SK-N-SH (cell line): ENCODE results near the gene MALAT1. TPM values are rescaled to one million over a fixed set of nuclear protein-coding genes. Genes with fewer than 3 reads are reported as not detected.

Experiments
- CTCF ChIA-PET: fragments of 300-600, 350-600 bp; formaldehyde crosslinking; extraction: SDS; loops from one replicate; lab custom pipeline; 2021; lab: Yijun Ruan, JAX
- POLR2A ChIA-PET: fragments of 350-600 bp; sonication (Branson Sonifier 250); formaldehyde crosslinking; extraction: SDS; loops from one replicate; lab custom pipeline; 2020; ENCODE audit warnings: antibody characterized with exemption, inconsistent platforms; lab: Yijun Ruan, JAX
- DNase-seq: peaks from one replicate; pipeline ENCODE4 v3.0.0; 2012
- H2AFZ ChIP-seq: fragments of 200-600 bp; sonication (generic); 2 replicates; pipeline ENCODE4 v1.8.1; 2016; ENCODE audit warnings: antibody characterized with exemption, mild to moderate bottlenecking, low read depth
- H3F3A ChIP-seq: fragments of 200-600 bp; sonication (generic); replicated peaks from 2 replicates; pipeline ENCODE3; 2016; ENCODE audit warnings: antibody characterized with exemption, mild to moderate bottlenecking; ENCODE audit not compliant: insufficient read depth
- H3K27ac ChIP-seq, 2 experiments: fragments of 200-500 bp in 1 of 2; fragments of 200-600 bp in 1 of 2; sonication (Bioruptor generic) in 1 of 2; sonication (generic), shearing (Covaris generic) in 1 of 2; 2 replicates each; pipeline versions ENCODE4 v1.5.1 to v1.6.1; 2014 to 2016; ENCODE audit warnings: low read depth in 2 of 2, inconsistent platforms in 1 of 2, low read length in 1 of 2, mild to moderate bottlenecking in 1 of 2, mixed read lengths in 1 of 2
- H3K27me3 ChIP-seq: fragments of 200-600 bp; sonication (generic), shearing (Covaris generic); 2 replicates; pipeline ENCODE4 v1.6.1; 2016; ENCODE audit warnings: mixed run types; ENCODE audit not compliant: insufficient read depth
- H3K36me3 ChIP-seq, 2 experiments: fragments of 200-500 bp in 1 of 2; fragments of 200-600 bp in 1 of 2; sonication (Bioruptor generic) in 1 of 2; sonication (generic) in 1 of 2; replicated peaks in 1 of 2; 2 replicates each; pipeline versions ENCODE3 to v1.5.1; 2014 to 2016; ENCODE audit warnings: low read length in 1 of 2, mild to moderate bottlenecking in 1 of 2; ENCODE audit not compliant: insufficient read depth in 2 of 2, control insufficient read depth in 1 of 2
- H3K4me1 ChIP-seq, 2 experiments: fragments of 200-500 bp in 1 of 2; fragments of 200-600 bp in 1 of 2; sonication (Bioruptor generic) in 1 of 2; sonication (generic), shearing (Covaris generic) in 1 of 2; 2 replicates each; pipeline versions ENCODE4 v1.5.1 to v1.6.1; 2014 to 2016; ENCODE audit warnings: low read depth in 1 of 2, low read length in 1 of 2, mixed run types in 1 of 2; ENCODE audit not compliant: insufficient read depth in 2 of 2, control insufficient read depth in 1 of 2
- H3K4me2 ChIP-seq: fragments of 200-600 bp; sonication (generic), shearing (Covaris generic); 2 replicates; pipeline ENCODE4 v1.6.1; 2017; ENCODE audit warnings: mixed run types
- H3K4me3 ChIP-seq, 2 experiments: fragments of 200-500 bp in 1 of 2; fragments of 200-600 bp in 1 of 2; sonication (Bioruptor generic) in 1 of 2; sonication (generic), shearing (Covaris generic) in 1 of 2; 2 replicates each; pipeline versions ENCODE4 v1.5.1 to v1.8.1; 2014 to 2016; ENCODE audit warnings: low read depth in 2 of 2, inconsistent platforms in 1 of 2, low read length in 1 of 2, mild to moderate bottlenecking in 1 of 2, mixed read lengths in 1 of 2, moderate library complexity in 1 of 2
- H3K79me2 ChIP-seq: fragments of 200-600 bp; sonication (generic); 2 replicates; pipeline ENCODE4 v1.8.1; 2017; ENCODE audit warnings: mild to moderate bottlenecking; ENCODE audit not compliant: insufficient read depth
- H3K9ac ChIP-seq: fragments of 200-600 bp; sonication (generic); 2 replicates; pipeline ENCODE4 v1.6.1; 2017; ENCODE audit warnings: mixed run types
- H3K9me2 ChIP-seq: fragments of 200-600 bp; sonication (generic); 2 replicates; pipeline ENCODE4 v1.6.1; 2017; ENCODE audit warnings: mixed run types
- H3K9me3 ChIP-seq: fragments of 200-600 bp; sonication (generic); 2 replicates; pipeline ENCODE4 v1.6.1; 2017; ENCODE audit warnings: mixed run types, mild to moderate bottlenecking, moderate library complexity
- H4K20me1 ChIP-seq: fragments of 200-600 bp; sonication (generic); 2 replicates; pipeline ENCODE4 v1.6.1; 2017; ENCODE audit warnings: mild to moderate bottlenecking, mixed run types; ENCODE audit not compliant: insufficient read depth
- CHD2 ChIP-seq: fragments of 150-350 bp; IDR thresholded peaks from 2 replicates; pipeline ENCODE4 v1.6.1; 2018; ENCODE audit warnings: low read length; ENCODE audit not compliant: partially characterized antibody
- ELF1 ChIP-seq: IDR thresholded peaks from 2 replicates; pipeline ENCODE4 v1.4.0; 2012
- EP300 ChIP-seq, 2 experiments: IDR thresholded peaks; 2 replicates each; pipeline versions ENCODE4 v1.4.0 to v1.6.1; 2012; ENCODE audit warnings: borderline replicate concordance in 1 of 2, low read depth in 1 of 2, low read length in 1 of 2
- FOSL2 ChIP-seq: IDR thresholded peaks from 2 replicates; pipeline ENCODE4 v1.4.0; 2012; ENCODE audit warnings: low read depth, mild to moderate bottlenecking, moderate library complexity, borderline replicate concordance
- JUND ChIP-seq: IDR thresholded peaks from 2 replicates; pipeline ENCODE4 v1.4.0; 2012
- MXI1 ChIP-seq: IDR thresholded peaks from 2 replicates; pipeline ENCODE4 v1.6.1; 2012; ENCODE audit warnings: mild to moderate bottlenecking, low read depth, low read length, improper control_type of control experiment
- POLR2AphosphoS5 ChIP-seq: IDR thresholded peaks from 2 replicates; pipeline ENCODE4 v1.6.1; 2012; ENCODE audit warnings: low read depth, low read length
- RAD21 ChIP-seq: IDR thresholded peaks from 2 replicates; pipeline ENCODE4 v1.6.1; 2012; ENCODE audit warnings: mild to moderate bottlenecking, low read length
- RFX5 ChIP-seq: IDR thresholded peaks from 2 replicates; pipeline ENCODE4 v1.6.1; 2012; ENCODE audit warnings: mild to moderate bottlenecking, improper control_type of control experiment, low read length
- RXRA ChIP-seq: IDR thresholded peaks from 2 replicates; pipeline ENCODE4 v1.4.0; 2012; ENCODE audit warnings: low read depth, mild to moderate bottlenecking, borderline replicate concordance
- SMC3 ChIP-seq: IDR thresholded peaks from 2 replicates; pipeline ENCODE4 v1.6.1; 2012; ENCODE audit warnings: low read depth, low read length, improper control_type of control experiment
- TAF1 ChIP-seq: IDR thresholded peaks from 2 replicates; pipeline ENCODE4 v1.6.1; 2012; ENCODE audit warnings: low read depth, mild to moderate bottlenecking, low read length, moderate library complexity, borderline replicate concordance
- TEAD4 ChIP-seq: IDR thresholded peaks from 2 replicates; pipeline ENCODE4 v1.4.0; 2012; ENCODE audit warnings: mild to moderate bottlenecking, borderline replicate concordance; ENCODE audit not compliant: insufficient read depth
- WGBS: methylation state at CpG from one replicate; pipeline ENCODE4 v1.1.6; 2017; ENCODE audit warnings: low lambda C conversion rate; 5-methylcytosine and 5-hydroxymethylcytosine counted together
- polyA plus RNA-seq, 3 experiments: library from polyadenylated mRNA; depleted of rRNA; stranded (reverse); fragments of >200 nt; gene quantifications; 2 replicates each; pipeline ENCODE4 v1.2.3, GENCODE V29; 2012
- TF ChIP-seq, protein P1 (sequence below): IDR thresholded peaks from 2 replicates; pipeline ENCODE4 v1.6.1; 2012; ENCODE audit warnings: mild to moderate bottlenecking, low read depth, low read length, moderate library complexity
- TF ChIP-seq, protein P2 (sequence below): IDR thresholded peaks from 2 replicates; pipeline ENCODE4 v1.4.0; 2012; ENCODE audit warnings: low read depth
- TF ChIP-seq, protein P3 (sequence below): fragments of 150-350 bp; IDR thresholded peaks from 2 replicates; pipeline ENCODE4 v1.6.1; 2016; ENCODE audit warnings: mild to moderate bottlenecking, low read depth, low read length
- TF ChIP-seq, protein P4 (sequence below): IDR thresholded peaks from 2 replicates; pipeline ENCODE4 v1.4.0; 2012; ENCODE audit warnings: low read depth, borderline replicate concordance

The MALAT1 gene
- polyA plus RNA-seq, 1 of the 3 experiments (the other 2 are of a cell fraction), result 285 TPM

DNA sequence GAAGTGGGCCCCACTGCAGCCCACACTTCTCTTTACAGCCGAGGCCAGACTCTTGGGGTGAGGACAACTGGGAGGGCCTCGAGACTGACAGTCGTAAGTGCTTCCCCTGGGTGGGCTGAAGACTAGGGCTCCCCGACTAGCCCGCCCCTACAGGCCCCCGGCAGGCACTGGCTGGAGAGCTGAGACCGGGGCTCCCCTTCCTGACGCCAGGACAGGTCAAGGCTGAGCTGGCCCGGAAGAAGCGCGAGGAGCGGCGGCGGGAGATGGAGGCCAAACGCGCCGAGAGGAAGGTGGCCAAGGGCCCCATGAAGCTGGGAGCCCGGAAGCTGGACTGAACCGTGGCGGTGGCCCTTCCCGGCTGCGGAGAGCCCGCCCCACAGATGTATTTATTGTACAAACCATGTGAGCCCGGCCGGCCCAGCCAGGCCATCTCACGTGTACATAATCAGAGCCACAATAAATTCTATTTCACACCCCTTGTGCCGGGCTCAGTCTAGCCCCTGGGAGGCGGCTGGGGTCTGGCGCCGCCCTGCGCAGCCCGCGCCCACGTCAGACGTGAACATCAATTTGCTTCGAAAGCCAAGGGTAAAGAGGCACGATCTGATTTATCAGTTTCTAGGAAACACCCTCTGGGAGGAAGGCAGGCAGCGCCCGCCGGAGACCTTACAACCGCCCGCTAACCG lies 39.5 kb downstream of the MALAT1 start:
- no peak overlapping the region for H2AFZ ChIP-seq
- H4K20me1 ChIP-seq, result peaks cover 20% of the 10 kb centered on the region
- peaks cover 4 to 12% of the 10 kb centered on the region in 2 experiments; a peak in 1 of 4 replicates for H3K4me1 ChIP-seq
- H3K9ac ChIP-seq, result no peak overlapping the region
- H3K27me3 ChIP-seq, result no peaks in the 10 kb centered on the region
- H3K36me3 ChIP-seq, result peaks cover 0 to 41% of the 10 kb centered on the region in 2 experiments
- TF ChIP-seq RFX5 (no peak), ELF1 (no peak), CHD2 (no peak), JUND (no peak), POLR2AphosphoS5 (no peak), TEAD4 (no peak), SMC3 (no peak), MXI1 (no peak), RAD21 (no peak), FOSL2 (no peak), EP300 (IDR thresholded peaks at IDR 0.05; ENCODE audit: borderline replicate concordance in 1 of 2, low read depth in 1 of 2, low read length in 1 of 2) (no peak), TAF1 (no peak), RXRA (no peak)
- TF ChIP-seq, protein P1, sequence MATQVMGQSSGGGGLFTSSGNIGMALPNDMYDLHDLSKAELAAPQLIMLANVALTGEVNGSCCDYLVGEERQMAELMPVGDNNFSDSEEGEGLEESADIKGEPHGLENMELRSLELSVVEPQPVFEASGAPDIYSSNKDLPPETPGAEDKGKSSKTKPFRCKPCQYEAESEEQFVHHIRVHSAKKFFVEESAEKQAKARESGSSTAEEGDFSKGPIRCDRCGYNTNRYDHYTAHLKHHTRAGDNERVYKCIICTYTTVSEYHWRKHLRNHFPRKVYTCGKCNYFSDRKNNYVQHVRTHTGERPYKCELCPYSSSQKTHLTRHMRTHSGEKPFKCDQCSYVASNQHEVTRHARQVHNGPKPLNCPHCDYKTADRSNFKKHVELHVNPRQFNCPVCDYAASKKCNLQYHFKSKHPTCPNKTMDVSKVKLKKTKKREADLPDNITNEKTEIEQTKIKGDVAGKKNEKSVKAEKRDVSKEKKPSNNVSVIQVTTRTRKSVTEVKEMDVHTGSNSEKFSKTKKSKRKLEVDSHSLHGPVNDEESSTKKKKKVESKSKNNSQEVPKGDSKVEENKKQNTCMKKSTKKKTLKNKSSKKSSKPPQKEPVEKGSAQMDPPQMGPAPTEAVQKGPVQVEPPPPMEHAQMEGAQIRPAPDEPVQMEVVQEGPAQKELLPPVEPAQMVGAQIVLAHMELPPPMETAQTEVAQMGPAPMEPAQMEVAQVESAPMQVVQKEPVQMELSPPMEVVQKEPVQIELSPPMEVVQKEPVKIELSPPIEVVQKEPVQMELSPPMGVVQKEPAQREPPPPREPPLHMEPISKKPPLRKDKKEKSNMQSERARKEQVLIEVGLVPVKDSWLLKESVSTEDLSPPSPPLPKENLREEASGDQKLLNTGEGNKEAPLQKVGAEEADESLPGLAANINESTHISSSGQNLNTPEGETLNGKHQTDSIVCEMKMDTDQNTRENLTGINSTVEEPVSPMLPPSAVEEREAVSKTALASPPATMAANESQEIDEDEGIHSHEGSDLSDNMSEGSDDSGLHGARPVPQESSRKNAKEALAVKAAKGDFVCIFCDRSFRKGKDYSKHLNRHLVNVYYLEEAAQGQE, result no peak
- TF ChIP-seq, protein P2, sequence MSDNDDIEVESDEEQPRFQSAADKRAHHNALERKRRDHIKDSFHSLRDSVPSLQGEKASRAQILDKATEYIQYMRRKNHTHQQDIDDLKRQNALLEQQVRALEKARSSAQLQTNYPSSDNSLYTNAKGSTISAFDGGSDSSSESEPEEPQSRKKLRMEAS, result no peak
- TF ChIP-seq, protein P3, sequence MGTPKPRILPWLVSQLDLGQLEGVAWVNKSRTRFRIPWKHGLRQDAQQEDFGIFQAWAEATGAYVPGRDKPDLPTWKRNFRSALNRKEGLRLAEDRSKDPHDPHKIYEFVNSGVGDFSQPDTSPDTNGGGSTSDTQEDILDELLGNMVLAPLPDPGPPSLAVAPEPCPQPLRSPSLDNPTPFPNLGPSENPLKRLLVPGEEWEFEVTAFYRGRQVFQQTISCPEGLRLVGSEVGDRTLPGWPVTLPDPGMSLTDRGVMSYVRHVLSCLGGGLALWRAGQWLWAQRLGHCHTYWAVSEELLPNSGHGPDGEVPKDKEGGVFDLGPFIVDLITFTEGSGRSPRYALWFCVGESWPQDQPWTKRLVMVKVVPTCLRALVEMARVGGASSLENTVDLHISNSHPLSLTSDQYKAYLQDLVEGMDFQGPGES, result no peak
- TF ChIP-seq, protein P4, sequence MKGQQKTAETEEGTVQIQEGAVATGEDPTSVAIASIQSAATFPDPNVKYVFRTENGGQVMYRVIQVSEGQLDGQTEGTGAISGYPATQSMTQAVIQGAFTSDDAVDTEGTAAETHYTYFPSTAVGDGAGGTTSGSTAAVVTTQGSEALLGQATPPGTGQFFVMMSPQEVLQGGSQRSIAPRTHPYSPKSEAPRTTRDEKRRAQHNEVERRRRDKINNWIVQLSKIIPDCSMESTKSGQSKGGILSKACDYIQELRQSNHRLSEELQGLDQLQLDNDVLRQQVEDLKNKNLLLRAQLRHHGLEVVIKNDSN, result no peak
- TF ChIP-seq, all 33 proteins: peak for 0
- Histone ChIP-seq H3F3A (peaks cover 54% of the 10 kb centered on the region), H3K4me3 (no peak overlapping the region), H3K79me2 (no peaks in the 10 kb centered on the region), H3K9me3 (no peaks in the 10 kb centered on the region), H3K4me2 (no peak overlapping the region), H3K27ac (no peak overlapping the region), H3K9me2 (no peaks in the 10 kb centered on the region)
- no peak for DNase-seq
- 95% methylated on average over 33 of the region's 43 CpGs for WGBS
- ChIA-PET CTCF (interaction anchor here (0.7 to 13.1 kb wide), 6 partner anchors 11 to 56 kb away, joined by 3 to 295 read pairs (median 5); partner anchors contain the start of genes EHBP1L1, FAM89B, SCYL1 and ZNRD2), POLR2A (interaction anchor here (1.0 to 1.3 kb wide), 2 partner anchors 20 to 32 kb away, joined by 3 read pairs; partner anchors contain the start of genes LTBP3 and ZNRD2)
